SKM-1 (cell line): ENCODE data around the gene C18orf63.
"Not testable (repeated sequence)": the region's sequence is repeated elsewhere in the genome, so short reads cannot be mapped to it uniquely, and the experiment has no call there.

Experiments used
- DNase-seq: peaks from one replicate; lab custom pipeline; 2025; ENCODE audit not compliant: unreplicated experiment; lab: John Stamatoyannopoulos, UW

The C18orf63 gene

DNA sequence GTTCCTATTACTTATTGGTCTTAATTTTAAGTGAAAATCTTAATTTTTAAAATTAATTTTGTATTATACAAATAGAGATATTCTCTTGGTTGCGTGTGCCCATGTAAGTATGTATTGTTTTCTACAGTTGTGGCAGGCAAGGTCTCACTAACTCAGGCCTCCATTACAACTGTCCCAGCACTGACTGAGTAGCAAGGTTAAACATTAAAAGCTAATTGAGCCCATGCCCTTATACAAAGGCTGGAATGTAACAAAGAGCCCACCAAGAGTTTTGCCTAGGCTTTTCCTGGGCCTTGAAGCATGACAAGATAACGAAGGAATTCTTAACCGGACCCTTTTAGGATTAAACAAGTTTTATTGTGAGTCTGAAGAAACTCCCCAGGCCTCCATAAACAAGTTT is 11.2 kb downstream of the C18orf63 start:
- DNase-seq: not testable (repeated sequence)

DNA sequence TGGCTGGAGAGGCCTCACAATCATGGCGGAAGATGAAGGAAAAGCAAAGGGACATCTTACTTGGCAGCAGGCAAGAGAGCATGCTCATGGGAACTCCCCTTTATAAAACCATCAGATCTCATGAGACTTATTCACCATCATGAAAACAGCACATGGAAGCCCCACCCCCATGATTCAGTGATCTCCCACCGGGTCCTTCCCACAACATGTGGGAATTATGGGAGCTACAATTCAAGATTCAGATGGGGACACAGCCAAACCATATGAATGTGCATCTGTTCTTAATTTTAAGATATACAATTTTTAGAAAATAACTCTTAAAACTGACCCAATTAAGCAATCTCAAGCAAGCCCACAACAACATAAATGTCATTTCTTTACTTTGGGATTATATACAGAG is 12.6 kb downstream of the C18orf63 start:
- no peak for DNase-seq

DNA sequence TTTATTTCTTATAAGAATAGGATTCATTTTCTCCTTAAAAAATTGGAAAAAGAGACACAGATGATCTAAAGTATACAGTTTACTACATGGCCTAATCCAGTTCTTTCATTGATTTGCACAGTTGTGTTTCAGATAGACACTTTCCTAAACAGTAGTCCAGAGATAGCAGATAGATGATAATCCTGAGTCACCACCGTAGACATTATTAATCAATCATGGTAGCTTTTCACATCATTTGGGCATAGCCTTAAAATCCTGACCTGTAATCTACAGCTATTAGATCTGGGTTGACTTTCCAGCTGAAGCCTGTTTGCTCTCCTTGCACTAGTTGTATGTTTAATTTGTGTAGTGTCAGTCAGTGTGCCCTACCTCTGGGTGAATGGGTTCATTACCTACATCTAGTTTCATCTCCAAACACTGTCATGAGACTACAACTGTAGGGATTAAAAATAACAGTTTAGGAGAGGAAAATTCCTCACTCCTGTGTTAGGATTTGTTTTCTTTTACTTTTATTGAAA is 14.1 kb downstream of the C18orf63 start:
- DNase-seq: no peak

DNA sequence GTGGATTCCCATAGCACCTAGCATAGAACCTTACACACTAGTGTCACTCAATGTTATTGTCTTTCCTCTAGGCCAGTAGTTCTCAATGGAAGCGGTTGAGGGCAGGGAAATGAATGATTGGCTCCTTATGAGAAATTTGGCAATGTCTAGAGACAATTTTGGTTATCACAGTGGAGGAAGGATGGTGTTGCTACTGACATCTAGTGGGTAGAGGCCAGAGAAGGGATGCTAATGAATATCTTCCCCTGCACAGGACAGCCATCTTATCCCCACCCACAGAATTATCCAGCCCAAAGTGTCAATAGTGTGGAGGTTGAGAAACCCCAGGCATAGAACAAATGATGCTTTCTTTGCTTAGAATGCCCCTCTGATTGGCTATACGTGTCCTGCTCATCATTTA is 15.8 kb downstream of the C18orf63 start:
- no peak for DNase-seq

DNA sequence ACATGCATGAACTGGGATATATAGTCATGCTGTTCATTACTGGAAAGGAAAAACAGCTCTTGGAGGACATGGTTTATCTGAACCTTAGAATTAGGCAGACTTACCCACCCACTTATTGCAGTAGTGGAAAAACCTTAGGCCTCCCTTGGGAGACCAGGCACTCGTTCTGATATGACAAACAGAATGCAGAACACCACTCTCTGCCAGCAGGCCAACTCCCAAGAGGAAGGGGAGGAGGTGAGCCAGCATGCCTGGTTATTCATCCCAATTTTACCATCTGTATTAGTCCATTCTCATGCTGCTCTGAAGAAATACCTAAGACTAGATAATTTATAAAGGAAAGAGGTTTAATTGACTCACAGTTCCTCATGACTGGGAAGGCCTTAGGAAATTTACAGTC is 17.5 kb downstream of the C18orf63 start:
- no peak for DNase-seq

DNA sequence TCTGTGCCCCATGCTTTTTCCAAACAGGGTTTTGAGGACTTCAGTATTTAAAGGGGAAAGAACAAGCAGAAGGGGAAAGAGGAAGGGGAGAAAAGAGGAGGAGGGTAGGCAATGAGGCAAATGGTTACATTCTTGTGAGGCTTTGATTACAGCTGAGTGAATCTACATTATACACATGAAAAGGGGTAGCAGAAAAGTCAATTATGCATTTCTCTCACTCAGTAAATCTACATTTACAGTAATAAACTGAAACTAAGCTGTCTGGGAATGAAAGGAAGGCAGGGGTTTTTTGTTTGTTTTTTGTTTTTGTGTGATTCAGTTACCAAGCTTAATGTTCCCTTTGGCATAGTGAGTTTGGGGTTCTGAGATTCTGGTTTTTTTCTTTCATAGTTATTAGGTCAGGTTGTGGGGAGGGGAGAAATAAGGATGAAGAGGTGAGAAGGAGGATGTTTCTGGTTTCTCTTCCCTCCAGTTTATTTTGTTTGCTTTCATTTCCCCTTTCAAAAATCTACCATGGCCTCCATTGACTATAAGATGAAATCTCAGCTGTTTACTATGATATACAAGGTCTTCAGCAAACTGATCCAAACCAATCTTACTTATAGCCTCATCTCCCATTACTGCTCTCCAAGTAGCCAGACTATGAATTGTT is 18.7 kb downstream of the C18orf63 start:
- DNase-seq: no peak

DNA sequence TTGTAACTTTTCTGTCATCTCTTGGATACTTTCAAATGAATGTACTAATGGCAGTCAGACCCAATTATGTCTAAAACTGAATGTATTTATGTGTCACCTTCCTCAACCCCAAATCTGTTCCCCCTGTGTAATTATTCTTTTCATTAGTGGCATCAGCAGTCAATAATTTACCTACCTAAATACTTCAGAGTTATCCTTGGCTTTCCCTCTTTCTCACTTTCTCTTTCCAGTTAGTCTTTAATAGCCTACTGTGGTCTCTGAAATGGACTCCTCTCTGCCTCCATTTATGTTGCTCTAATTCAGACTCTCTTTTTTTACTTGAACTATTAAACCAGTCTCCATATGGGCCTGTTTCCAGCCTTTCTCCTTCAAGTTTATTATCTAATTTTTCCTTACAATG is 21.0 kb downstream of the C18orf63 start:
- no peak for DNase-seq

DNA sequence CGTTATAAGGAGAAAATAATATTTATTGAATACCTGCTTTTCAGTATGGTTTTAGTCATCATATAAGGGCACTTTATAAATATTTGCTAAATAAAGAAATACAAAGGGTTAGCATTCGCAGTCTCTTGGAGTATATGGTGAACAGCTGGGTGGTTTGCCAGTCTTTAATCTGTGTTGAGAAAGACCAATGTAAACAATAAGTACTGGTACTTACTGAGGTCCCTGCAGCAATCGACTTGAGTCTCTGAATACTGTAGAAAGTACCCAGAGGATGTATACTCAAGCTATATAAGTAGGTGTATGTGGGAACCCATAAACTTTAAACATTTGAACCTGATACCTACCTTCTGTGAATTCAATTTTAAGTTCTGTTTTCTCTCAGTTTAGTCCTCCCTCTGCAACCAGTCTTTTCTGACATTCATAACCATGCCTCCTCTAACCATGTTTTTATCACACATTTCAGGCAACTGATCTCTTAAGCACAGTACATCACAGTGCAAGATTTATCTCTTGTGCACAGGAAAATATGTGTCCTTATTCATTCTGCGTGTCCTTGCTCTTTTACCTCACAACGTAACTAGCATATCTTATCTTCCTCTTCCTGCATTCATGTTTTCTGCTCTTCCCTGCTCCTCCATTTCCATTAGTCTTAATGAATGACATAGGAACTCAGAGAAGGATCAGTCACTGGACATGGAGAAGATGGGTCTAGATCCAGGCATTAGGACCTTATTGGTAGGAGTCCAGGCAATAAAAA is 21.7 kb downstream of the C18orf63 start:
- no peak for DNase-seq

DNA sequence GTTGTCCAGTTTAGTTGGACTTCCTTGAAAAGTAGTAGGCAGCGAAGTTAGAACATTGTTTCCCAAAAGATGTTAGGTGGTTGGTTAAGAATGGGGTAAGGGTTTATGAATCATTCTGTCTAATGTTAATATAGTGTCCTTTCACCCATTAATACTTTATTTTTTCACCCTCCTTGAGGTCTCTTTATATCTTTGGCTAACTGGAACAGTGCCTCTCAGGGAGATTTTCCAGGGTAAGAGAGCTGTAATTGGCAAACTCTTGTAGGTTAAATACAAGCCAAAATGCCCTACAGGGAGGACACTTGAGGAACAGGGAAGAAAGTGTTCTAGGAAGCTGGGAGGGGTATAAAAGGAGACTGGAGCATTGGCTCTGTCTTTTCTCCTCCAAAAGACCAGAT is 22.3 kb downstream of the C18orf63 start:
- DNase-seq: no peak

DNA sequence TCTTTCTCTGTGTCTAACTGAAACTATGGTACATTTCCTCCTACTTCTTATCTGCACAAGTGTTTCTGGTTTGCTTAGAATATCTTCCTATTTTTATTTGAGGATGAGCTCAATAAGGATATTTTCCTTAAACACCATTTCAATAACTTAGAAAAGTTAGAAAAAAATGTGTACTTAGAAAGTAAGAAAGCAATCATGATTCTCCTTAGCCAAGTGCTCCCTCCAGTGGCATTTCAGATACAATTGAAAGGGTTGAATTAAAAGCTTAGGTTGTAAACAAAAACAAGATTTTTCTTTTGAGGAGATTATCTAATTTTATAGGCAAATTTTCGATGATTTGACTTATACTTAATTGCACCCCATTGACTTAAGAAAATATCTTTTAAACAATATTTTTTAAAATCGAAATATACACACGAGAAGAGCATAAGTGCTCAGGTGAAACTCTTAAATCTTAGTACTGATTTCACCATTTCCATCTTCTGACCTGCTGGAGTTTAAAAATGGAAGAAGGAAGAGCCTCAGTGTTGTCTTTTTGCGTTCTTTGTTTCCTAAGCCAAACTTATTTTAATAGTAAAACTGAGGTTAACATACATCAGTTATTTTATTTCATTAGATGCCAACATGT is 26.9 kb downstream of the C18orf63 start:
- peak; percentile 21 for DNase-seq

DNA sequence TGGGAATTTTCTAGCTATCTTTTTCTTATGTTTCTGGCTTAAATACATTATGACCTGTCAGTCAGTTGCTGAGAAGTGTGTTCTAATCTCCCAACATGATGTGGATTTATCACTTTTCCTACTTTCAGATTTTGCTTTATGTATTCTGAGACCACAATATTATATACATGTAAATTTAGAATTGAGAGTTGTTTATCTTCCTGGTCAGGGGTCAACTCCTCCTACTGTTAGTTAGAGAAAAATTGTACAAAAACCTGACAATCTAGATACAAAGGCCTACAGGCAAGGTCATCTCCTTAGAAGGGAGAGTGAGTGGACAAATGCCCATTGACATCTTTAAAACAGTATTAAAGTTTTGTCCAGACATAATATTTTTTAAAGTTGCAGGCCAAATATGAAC is 30.6 kb downstream of the C18orf63 start:
- DNase-seq: no peak

DNA sequence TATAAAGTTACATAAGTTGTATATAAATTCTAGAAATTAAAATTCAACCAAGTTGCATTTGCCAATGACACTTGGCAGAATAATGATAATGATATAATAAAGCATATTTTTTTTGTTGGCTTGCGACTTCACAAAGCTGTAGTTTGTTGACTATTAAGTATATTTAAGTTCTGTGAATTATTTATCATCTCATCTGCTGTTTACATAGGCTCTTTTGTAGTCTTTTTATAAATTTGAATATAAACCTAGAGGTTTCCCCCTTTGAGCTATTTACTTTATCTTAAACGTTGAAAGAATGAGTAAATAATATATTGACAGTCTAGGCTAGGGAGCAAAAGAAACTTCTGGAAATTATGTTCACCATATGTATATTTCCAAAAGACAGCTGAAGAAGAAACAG is 32.9 kb downstream of the C18orf63 start:
- DNase-seq: no peak

DNA sequence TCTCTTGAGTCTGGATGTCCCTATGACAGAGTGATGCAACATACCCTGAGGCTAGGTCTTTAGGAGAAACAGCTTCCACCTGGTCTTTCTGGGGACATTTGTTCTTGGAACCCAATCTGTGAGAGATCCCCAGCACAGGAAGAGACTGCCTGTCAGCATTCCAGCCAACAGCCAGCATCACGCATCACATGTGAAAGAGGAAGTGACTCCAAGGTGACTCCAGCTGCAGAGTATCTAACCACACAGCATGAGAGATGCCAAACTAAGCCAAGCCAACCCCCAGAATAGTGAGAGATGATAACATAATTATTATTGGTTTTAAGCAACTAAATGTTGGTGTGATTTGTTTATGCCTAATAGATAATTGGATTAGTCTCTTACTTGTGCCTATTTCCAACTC is 35.7 kb downstream of the C18orf63 start:
- DNase-seq: no peak

DNA sequence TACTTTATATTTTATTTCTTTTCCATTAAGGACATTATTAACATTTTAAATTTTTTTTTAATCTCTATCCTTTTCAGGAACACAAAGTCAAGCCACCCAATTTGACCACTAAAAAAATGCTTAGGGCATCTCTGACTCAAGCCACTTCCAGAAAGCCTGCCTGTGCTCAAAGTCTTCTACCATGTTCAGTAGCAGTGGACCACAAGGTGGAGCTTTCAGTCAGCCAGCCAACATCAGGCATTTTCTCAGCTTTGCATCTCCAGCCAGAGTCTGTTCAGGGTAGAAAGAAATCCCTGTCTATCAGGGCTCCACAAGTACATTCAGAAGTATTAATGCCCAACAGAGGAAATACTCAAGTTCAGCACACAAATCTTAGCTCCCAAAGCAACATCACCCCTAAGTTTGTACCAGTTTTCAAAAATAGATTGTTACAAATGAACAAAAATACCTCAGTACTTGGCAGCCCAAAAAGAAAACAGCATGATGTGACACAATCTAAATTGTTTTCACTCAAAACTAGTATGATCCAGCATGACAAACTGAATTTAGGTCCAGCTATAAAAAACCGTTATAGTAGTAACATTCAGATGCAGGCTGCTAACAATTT is 37.6 kb downstream of the C18orf63 start:
- peak; percentile 13 for DNase-seq

DNA sequence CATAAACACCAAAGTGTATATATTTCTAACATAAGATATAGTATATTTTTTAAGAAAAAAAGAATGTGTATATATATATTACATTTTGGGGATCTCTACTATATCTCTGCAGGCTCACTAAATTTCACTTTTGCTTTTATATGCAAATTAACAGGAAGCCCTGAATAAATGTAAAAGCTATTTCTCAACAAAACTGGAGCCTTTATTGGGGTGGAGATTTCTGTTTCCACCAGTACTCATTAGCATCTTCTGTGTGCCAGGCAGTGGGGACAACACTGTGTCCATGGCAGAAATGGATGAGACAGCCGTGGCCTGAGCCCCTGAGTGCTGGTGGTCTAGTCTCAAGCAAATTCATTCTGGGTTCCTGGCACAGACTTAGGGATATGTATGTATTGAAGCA is 41.3 kb downstream of the C18orf63 start:
- no peak for DNase-seq

DNA sequence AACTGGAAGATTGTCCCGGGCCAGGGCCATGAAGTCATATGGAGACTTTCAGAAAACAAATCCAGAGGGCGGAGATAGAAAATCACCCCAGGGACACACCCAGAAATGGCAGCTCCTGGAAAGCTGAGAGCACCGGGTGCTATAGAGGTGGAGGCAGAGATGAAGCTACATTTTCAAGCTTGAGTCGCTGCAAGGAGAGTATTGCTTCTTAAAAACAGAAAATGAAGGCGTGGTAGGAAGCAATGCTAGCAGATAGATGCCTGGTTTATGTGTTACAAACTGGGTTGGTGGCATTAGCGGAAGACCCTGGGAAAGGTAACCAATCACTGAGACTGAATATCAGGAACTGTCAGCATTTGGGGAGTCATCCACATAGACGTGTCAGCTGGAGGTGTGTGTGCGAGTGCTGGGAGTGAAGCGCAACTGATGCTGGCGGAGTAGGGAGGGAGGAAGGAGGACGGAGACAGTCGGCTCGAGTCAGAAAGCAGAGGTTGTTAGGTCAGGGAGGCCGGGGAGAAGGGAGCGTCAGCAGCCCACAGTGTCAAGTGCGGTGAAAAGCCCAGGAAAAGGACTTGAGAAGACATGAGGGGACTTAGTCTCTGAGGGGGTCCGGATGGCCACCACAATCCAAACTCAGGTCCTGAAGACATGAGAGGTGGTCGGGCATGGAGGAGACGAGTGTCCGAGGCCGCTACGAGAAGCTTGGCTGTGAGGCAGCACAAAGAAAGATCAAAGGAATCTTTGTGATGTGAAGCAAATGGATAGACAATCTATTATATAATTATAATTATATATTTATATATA is 45.4 kb downstream of the C18orf63 start:
- no peak for DNase-seq

DNA sequence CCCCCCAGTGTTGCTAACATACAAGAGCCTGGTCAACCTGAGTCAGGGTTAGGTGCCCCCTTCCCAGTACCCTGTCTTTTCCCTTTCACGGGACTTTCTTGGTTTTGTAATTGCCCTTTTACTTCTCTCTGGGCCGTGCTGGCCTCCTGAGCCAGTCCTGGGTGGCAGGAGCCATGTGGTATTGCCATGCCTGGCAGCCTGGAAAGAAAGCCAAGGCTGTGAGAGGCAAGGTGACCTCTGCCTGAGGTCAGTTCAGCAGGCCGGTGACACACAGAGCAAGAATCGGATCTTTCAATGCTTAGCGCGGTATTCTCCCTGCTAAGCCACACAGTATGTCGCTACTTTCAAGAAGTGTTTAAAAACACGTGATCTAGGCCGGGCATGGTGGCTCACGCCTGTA is 52.3 kb downstream of the C18orf63 start:
- DNase-seq: no peak

DNA sequence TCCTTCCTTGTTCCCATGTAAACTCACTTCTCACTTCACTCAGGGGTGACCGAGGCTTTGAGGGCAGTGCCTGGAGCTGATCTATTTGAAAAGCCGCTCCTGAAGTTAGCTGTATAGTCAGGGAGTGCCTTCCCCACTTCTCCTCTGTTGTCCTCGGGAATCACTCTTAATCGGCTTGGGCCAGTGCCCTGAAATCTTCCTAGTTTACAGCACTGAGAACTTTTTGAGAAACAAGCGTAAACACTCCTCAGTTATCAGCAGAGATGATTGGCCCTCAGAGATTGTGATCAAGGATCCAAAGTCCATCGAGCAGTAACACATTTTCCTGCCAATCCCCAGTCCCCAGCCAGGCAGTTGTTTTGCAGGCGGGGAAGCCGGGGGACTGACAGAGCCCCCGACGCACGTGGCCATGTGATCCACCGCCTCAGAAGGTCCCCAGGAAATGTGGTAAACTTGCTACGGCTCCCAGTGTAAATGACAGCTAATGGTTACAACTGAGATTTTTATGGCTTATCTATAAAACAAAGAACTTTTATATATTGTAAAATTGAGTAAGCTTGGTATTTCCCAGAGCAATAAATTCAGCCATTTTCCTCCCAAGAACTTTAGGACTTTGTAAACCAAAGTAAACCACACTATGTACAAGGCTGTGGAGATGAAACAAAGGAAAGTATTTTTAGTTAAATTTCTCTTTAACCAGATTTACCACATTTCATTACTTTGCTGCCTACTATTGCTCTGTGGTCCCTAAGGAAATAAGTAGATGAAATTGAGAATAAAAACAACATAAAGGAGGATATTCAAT is 53.5 kb downstream of the C18orf63 start:
- DNase-seq: no peak

DNA sequence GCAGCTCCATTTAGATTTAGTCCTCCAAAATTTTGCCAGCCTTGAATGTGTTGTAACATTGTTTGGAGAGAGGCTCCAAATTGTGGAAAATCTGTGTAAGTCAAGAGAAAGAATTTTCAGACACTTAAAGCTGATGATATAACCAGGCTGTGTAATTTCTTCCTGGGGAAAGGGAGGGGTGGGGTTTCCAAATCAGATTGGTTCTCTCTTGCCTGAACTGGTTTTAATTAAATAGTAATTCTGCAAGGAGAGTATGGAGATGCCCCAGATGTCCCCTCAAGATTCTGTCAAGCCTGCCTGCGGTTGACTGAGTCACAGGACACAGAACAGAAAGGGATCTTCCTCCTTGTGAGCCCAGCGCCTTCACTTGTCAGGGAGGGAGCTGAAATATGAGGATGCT is 54.5 kb downstream of the C18orf63 start:
- DNase-seq: no peak

DNA sequence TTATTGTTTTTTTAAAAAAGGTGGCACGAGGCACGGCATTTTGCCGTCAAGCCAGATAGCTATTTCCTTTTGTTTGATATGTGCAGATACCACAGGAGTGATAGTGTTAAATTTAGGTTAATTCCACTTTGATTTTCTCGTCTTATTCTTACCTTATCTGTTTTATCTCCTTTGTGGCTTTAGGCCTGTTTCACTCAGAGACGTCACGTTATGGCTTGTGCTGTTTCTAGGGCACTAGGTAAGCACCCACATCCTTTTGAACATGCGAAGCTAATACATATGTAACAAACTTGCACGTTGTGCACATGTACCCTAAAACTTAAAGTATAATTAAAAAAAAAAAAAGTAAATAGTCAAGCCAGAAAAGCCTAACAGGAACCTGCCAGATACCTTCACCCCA is 57.8 kb downstream of the C18orf63 start:
- DNase-seq: no peak
